SK-N-SH (cell line): ENCODE results near the gene UBE2E2. TPM values are rescaled to one million over a fixed set of nuclear protein-coding genes. Genes with fewer than 3 reads are reported as not detected.

ENCODE experiments used
- CTCF ChIA-PET: fragments of 300-600, 350-600 bp; formaldehyde crosslinking; extraction: SDS; loops from one replicate; lab custom pipeline; 2021; lab: Yijun Ruan, JAX
- POLR2A ChIA-PET: fragments of 350-600 bp; sonication (Branson Sonifier 250); formaldehyde crosslinking; extraction: SDS; loops from one replicate; lab custom pipeline; 2020; ENCODE audit warnings: antibody characterized with exemption, inconsistent platforms; lab: Yijun Ruan, JAX
- DNase-seq: peaks from one replicate; pipeline ENCODE4 v3.0.0; 2012
- H2AFZ ChIP-seq: fragments of 200-600 bp; sonication (generic); 2 replicates; pipeline ENCODE4 v1.8.1; 2016; ENCODE audit warnings: antibody characterized with exemption, mild to moderate bottlenecking, low read depth
- H3F3A ChIP-seq: fragments of 200-600 bp; sonication (generic); replicated peaks from 2 replicates; pipeline ENCODE3; 2016; ENCODE audit warnings: antibody characterized with exemption, mild to moderate bottlenecking; ENCODE audit not compliant: insufficient read depth
- H3K27ac ChIP-seq, 2 experiments: fragments of 200-500 bp in 1 of 2; fragments of 200-600 bp in 1 of 2; sonication (Bioruptor generic) in 1 of 2; sonication (generic), shearing (Covaris generic) in 1 of 2; 2 replicates each; pipeline versions ENCODE4 v1.5.1 to v1.6.1; 2014 to 2016; ENCODE audit warnings: low read depth in 2 of 2, inconsistent platforms in 1 of 2, low read length in 1 of 2, mild to moderate bottlenecking in 1 of 2, mixed read lengths in 1 of 2
- H3K27me3 ChIP-seq: fragments of 200-600 bp; sonication (generic), shearing (Covaris generic); 2 replicates; pipeline ENCODE4 v1.6.1; 2016; ENCODE audit warnings: mixed run types; ENCODE audit not compliant: insufficient read depth
- H3K36me3 ChIP-seq, 2 experiments: fragments of 200-500 bp in 1 of 2; fragments of 200-600 bp in 1 of 2; sonication (Bioruptor generic) in 1 of 2; sonication (generic) in 1 of 2; replicated peaks in 1 of 2; 2 replicates each; pipeline versions ENCODE3 to v1.5.1; 2014 to 2016; ENCODE audit warnings: low read length in 1 of 2, mild to moderate bottlenecking in 1 of 2; ENCODE audit not compliant: insufficient read depth in 2 of 2, control insufficient read depth in 1 of 2
- H3K4me1 ChIP-seq, 2 experiments: fragments of 200-500 bp in 1 of 2; fragments of 200-600 bp in 1 of 2; sonication (Bioruptor generic) in 1 of 2; sonication (generic), shearing (Covaris generic) in 1 of 2; 2 replicates each; pipeline versions ENCODE4 v1.5.1 to v1.6.1; 2014 to 2016; ENCODE audit warnings: low read depth in 1 of 2, low read length in 1 of 2, mixed run types in 1 of 2; ENCODE audit not compliant: insufficient read depth in 2 of 2, control insufficient read depth in 1 of 2
- H3K4me2 ChIP-seq: fragments of 200-600 bp; sonication (generic), shearing (Covaris generic); 2 replicates; pipeline ENCODE4 v1.6.1; 2017; ENCODE audit warnings: mixed run types
- H3K4me3 ChIP-seq, 2 experiments: fragments of 200-500 bp in 1 of 2; fragments of 200-600 bp in 1 of 2; sonication (Bioruptor generic) in 1 of 2; sonication (generic), shearing (Covaris generic) in 1 of 2; 2 replicates each; pipeline versions ENCODE4 v1.5.1 to v1.8.1; 2014 to 2016; ENCODE audit warnings: low read depth in 2 of 2, inconsistent platforms in 1 of 2, low read length in 1 of 2, mild to moderate bottlenecking in 1 of 2, mixed read lengths in 1 of 2, moderate library complexity in 1 of 2
- H3K79me2 ChIP-seq: fragments of 200-600 bp; sonication (generic); 2 replicates; pipeline ENCODE4 v1.8.1; 2017; ENCODE audit warnings: mild to moderate bottlenecking; ENCODE audit not compliant: insufficient read depth
- H3K9ac ChIP-seq: fragments of 200-600 bp; sonication (generic); 2 replicates; pipeline ENCODE4 v1.6.1; 2017; ENCODE audit warnings: mixed run types
- H3K9me2 ChIP-seq: fragments of 200-600 bp; sonication (generic); 2 replicates; pipeline ENCODE4 v1.6.1; 2017; ENCODE audit warnings: mixed run types
- H3K9me3 ChIP-seq: fragments of 200-600 bp; sonication (generic); 2 replicates; pipeline ENCODE4 v1.6.1; 2017; ENCODE audit warnings: mixed run types, mild to moderate bottlenecking, moderate library complexity
- H4K20me1 ChIP-seq: fragments of 200-600 bp; sonication (generic); 2 replicates; pipeline ENCODE4 v1.6.1; 2017; ENCODE audit warnings: mild to moderate bottlenecking, mixed run types; ENCODE audit not compliant: insufficient read depth
- CTCF ChIP-seq: fragments of 200-600 bp; sonication (generic); IDR thresholded peaks from 2 replicates; pipeline ENCODE4 v1.6.1; 2017; ENCODE audit warnings: antibody characterized with exemption, mild to moderate bottlenecking, moderate library complexity
- EP300 ChIP-seq, 2 experiments: IDR thresholded peaks; 2 replicates each; pipeline versions ENCODE4 v1.4.0 to v1.6.1; 2012; ENCODE audit warnings: borderline replicate concordance in 1 of 2, low read depth in 1 of 2, low read length in 1 of 2
- FOSL2 ChIP-seq: IDR thresholded peaks from 2 replicates; pipeline ENCODE4 v1.4.0; 2012; ENCODE audit warnings: low read depth, mild to moderate bottlenecking, moderate library complexity, borderline replicate concordance
- MAX ChIP-seq: IDR thresholded peaks from 2 replicates; pipeline ENCODE4 v1.4.0; 2012; ENCODE audit warnings: low read depth
- NFIC ChIP-seq: IDR thresholded peaks from 2 replicates; pipeline ENCODE4 v1.4.0; 2012; ENCODE audit warnings: borderline replicate concordance
- NRF1 ChIP-seq: IDR thresholded peaks from 2 replicates; pipeline ENCODE4 v1.6.1; 2012; ENCODE audit warnings: low read depth, mild to moderate bottlenecking, low read length
- PBX3 ChIP-seq: IDR thresholded peaks from 2 replicates; pipeline ENCODE4; 2012
- RAD21 ChIP-seq: IDR thresholded peaks from 2 replicates; pipeline ENCODE4 v1.6.1; 2012; ENCODE audit warnings: mild to moderate bottlenecking, low read length
- TAF1 ChIP-seq: IDR thresholded peaks from 2 replicates; pipeline ENCODE4 v1.6.1; 2012; ENCODE audit warnings: low read depth, mild to moderate bottlenecking, low read length, moderate library complexity, borderline replicate concordance
- TCF12 ChIP-seq: IDR thresholded peaks from 2 replicates; pipeline ENCODE4 v1.4.0; 2012
- whole genome bisulfite sequencing: methylation state at CpG from one replicate; pipeline ENCODE4 v1.1.6; 2017; ENCODE audit warnings: low lambda C conversion rate; 5-methylcytosine and 5-hydroxymethylcytosine counted together
- polyA plus RNA-seq, 3 experiments: library from polyadenylated mRNA; depleted of rRNA; stranded (reverse); fragments of >200 nt; gene quantifications; 2 replicates each; pipeline ENCODE4 v1.2.3, GENCODE V29; 2012

Gene UBE2E2
- polyA plus RNA-seq, 1 of the 3 experiments (the other 2 are of a cell fraction): 46.4 TPM

GRCh38 chr3:23461069-23461468 is 257.9 kb downstream of the UBE2E2 start:
- Histone ChIP-seq H3K27ac (no peak overlapping the region), H3K9me2 (no peaks in the 10 kb centered on the region), H3K4me3 (no peak overlapping the region), H3K9ac (no peak overlapping the region), H4K20me1 (no peaks in the 10 kb centered on the region)
- TF ChIP-seq NRF1: no peak
- no peak for TF ChIP-seq MAX
- peak; percentile 64 for TF ChIP-seq TCF12
- no peak for TF ChIP-seq CTCF
- TF ChIP-seq TAF1: no peak
- TF ChIP-seq FOSL2: no peak
- TF ChIP-seq EP300 (IDR thresholded peaks at IDR 0.05; ENCODE audit: borderline replicate concordance in 1 of 2, low read depth in 1 of 2, low read length in 1 of 2): no peak
- TF ChIP-seq NFIC: no peak
- TF ChIP-seq PBX3: 0 out of 2 replicates have a peak, but pooled peaks have one; percentile 7
- TF ChIP-seq, all 33 proteins: peak for 2
- H3K79me2 ChIP-seq: 0 out of 2 replicates have a peak, but pooled peaks cover 5% of the 10 kb centered on the region
- CTCF ChIA-PET: no interaction called here
- H2AFZ ChIP-seq: no peak overlapping the region
- WGBS: 72% methylated on average over 3 of the region's 3 CpGs
- POLR2A ChIA-PET: no interaction called here
- no peaks in the 10 kb centered on the region for H3K36me3 ChIP-seq
- no peaks in the 10 kb centered on the region for H3K9me3 ChIP-seq
- peaks cover 0 to 7% of the 10 kb centered on the region in 2 experiments; a peak in 2 of 4 replicates for H3K4me1 ChIP-seq
- no peaks in the 10 kb centered on the region for H3F3A ChIP-seq
- no peaks in the 10 kb centered on the region for H3K27me3 ChIP-seq
- H3K4me2 ChIP-seq: no peak overlapping the region
- DNase-seq: no peak

GRCh38 chr3:23463791-23464190 is 260.7 kb downstream of the UBE2E2 start:
- Histone ChIP-seq H3K4me3 (no peak overlapping the region), H3K4me1 (peaks cover 0 to 7% of the 10 kb centered on the region in 2 experiments; a peak in 2 of 4 replicates), H3K9me3 (no peaks in the 10 kb centered on the region), H3K4me2 (no peak overlapping the region), H3K9me2 (no peaks in the 10 kb centered on the region), H4K20me1 (no peaks in the 10 kb centered on the region), H3F3A (no peaks in the 10 kb centered on the region), H3K27ac (no peak overlapping the region), H3K79me2 (0 out of 2 replicates have a peak, but pooled peaks cover 5% of the 10 kb centered on the region), H2AFZ (no peak overlapping the region), H3K36me3 (no peaks in the 10 kb centered on the region), H3K27me3 (no peaks in the 10 kb centered on the region), H3K9ac (no peak overlapping the region)
- ChIA-PET POLR2A (no interaction called here), CTCF (interaction anchor here (1.6 kb wide), 1 partner anchor 10 kb away, joined by 4 read pairs; no protein-coding TSS in a partner anchor)
- DNase-seq: no peak
- WGBS: 94% methylated on average over 3 of the region's 3 CpGs
- TF ChIP-seq RAD21: no peak
- TF ChIP-seq NRF1: no peak
